ENCODE data around the gene KRTAP12-3.

Gene KRTAP12-3

DNA sequence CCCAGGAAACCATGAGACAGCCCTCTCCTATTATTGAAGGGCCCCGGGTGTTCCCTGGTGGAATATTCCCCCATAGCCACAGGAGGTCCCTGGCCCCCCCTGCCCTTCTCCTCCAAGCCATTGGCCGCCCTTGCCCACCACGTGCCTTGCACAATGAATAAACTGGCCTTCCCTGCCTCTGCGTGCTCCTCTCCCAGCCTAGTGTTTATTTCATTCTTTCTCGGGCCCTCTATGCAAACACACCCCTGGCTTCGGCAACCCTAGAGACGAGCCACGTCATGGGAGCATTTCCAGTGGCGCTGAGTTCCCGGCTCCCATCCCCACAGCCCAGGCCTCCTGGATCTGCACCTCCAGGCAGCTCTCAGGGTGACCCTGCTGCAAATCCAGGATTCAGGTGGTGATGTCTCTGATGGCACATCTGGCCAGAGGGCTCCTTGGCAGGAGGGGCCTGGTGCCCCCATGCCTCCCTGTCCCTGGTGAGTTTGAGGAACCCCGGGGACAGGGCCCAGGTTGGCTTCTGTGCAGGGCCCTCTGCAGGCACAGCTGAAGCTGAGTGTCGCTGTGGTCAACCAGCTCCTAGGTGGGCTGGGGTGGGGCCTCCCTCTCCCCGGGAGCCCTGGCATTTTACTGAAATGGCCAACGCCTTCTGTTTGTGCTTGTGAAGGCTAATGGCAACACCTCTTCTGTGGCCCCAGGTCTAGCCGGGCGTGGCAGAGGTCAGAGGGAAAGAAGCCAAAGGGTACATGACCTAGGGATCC, 45.4 kb downstream of the KRTAP12-3 start:
- no peak for DNase-seq (ENCODE audit: low read depth)

DNA sequence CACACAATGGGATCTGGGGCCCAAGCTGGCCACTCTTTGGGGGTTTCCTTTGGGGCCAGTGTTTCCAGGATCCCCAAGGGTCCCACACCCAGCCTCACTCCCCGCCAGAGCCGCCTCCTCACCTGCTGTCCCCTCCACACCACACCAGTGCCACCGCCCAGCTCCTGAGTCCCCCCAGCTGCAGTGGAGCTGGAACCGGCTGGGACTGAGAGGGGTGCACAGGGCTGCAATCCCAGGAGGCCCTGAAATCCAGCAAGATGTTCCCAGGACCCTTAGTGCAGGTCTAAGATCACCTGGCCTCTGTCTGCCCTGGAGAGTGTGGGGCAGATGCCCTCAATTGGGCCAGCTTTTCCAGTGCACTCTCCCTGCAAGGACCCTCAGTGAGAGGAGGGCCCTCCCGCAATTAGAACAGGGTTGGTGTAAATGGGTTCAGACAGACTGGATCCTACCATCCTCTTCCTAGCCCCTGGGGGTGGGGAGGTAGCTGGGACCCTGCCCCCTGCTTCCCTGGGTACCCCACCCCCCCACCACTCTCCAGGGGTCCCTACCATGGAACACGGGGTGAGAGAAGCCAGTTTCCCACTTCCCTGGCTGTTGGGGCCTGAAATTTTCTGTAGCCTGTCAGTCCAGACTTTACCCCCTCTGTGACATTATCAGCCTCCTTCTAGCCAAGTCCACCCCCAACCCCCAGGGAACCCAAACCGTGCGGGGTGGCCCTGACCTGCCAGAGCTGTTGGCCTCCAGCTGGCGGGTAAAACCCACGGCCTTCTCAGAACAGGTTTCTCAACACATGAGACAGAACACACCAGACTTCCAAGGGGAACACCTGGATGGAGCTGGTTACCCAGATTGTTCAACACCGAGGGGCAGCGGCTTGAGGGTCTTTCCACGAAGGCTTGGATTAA, 46.3 kb downstream of the KRTAP12-3 start:
- no peak for DNase-seq (ENCODE audit: low read depth)

GRCh38 chr21:44704636-44705001, 46.9 kb downstream of the KRTAP12-3 start:
- no peak for DNase-seq (ENCODE audit: low read depth)

DNA sequence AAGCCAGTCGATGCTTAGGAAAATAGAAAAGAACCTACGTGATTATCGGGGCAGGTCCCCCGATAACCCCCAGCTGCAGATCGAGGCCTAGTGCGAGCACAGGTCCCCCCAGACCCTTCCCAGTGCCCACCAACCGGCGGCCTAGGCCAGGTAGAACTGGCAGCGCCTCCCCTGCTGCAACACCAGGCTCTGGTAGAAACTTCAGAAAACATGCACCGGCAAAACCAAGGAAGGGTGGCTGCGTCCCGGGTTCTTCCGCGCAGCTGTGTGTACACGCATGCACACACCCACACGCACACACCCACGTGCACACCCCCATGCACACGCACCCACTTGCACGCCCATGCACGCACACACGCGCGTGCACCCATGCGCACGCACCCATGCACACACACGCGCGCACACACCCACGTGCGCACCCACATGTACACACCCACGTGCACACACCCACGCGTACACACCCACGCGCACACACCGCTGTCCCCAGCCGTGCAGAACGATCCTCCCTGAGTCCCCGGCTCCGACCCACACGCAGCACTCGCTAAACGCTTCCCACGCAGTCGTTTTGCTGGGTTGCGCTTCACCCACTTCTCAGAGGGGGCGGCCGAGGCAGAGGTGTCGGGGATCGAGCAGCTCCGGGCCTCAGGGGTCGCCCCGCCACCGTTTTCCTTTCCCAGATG, 48.4 kb downstream of the KRTAP12-3 start:
- no peak for DNase-seq (ENCODE audit: low read depth)

- DNase-seq (ENCODE audit: low read depth) = no peak
These were observed 49.2 kb downstream of the KRTAP12-3 start for GRCh38 chr21:44706706-44707581.
